ENCODE results near the gene UGT1A10.

Gene UGT1A10

DNA sequence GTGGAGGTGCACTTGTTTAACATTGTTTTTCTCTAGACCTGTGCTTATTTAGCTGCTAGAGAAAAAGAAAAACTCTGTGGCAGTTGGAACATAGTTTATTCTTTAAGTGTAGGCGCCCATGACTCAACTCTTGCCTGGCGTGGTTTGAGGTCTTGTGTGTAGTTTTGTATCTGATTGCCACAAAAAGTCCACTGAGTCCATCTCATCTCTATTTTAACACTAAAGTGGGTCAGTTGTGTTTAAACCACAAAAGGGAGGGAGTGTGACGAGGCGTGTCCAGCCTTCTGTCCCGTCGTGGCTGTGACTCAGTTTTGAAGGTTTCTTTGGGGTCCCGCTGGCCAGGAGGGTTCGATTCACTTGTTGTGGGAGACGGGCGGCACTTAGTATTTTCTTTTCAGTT is 20.2 kb downstream of the UGT1A10 start:
- DNase-seq = no peak

DNA sequence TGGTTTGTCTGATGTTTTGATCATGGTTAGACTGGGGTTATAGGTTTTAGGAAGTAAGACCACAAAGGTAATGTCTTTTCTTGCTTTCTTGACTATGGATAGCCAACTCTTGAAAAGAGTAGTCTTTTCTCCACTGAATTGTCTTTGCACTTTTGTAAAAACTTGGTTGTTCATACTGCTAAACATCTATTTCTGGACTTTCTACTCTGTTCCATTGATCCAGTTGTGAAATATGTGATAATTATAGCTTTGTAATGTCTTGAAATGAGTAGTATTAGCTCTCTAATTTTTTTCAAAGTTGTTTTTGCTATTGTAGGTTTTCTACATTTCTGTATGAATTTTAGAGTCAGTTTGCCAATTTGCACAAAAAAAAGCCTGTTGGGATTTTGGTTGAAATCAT is 22.4 kb downstream of the UGT1A10 start:
- no peak for DNase-seq

DNA sequence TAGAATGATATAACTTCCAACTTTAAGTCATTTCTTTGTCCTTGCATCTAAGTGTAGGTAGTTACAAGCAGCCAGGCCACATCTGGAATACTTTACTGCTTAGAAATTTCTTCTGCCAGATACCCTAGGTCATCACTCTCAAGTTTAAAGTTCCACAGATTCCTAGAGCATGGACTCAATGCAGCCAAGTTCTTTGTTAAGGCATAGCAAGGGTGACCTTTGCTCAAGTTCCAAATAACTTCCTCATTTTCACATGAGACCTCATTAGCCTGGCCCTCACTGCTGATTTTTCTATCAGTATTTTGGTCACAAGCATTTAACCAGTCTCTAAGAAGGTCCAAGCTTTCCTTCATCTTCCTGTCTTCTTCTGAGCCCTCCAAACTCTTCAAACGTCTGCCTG is 27.7 kb downstream of the UGT1A10 start:
- no peak for DNase-seq

DNA sequence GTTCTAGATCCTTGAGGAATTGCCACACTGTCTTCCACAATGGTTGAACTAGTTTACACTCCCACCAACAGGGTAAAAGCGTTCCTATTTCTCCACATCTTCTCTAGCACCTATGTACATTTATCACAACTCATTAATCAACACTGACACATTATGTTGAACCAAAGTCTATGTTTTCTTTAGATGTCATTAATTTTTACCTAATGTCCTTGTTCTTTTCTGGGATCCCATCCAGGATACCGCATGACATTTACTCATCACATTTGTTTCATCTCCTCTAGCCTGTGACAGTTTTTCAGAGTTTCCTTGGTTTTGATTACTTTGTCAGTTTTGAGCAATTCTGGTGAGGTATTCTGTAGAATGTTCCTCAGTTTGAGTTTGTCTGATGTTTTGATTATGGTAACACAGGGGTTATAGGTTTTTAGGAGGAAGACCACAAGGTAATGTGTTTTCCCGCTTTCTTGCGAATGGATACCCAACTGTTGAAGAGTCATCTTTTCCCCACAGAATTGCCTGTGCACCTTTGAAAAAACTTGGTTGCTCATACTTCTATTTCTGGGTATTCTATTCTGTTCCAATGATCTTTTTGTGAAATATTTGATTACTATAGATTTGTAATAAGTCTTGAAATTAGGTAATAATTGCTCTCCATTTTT is 32.5 kb downstream of the UGT1A10 start:
- no peak for DNase-seq

GRCh38 chr2:233671290-233672161 is 35.3 kb downstream of the UGT1A10 start, which contains the start of gene UGT1A9:
TSS of gene UGT1A9 (plus strand) at chr2:233671898. CDS start at chr2:233671935, 37 bp downstream.
- no peak for DNase-seq

GRCh38 chr2:233672886-233673285 is 36.6 kb downstream of the UGT1A10 start:
- DNase-seq = no peak

- DNase-seq = no peak
Measured at GRCh38 chr2:233673896-233674295, 37.6 kb downstream of the UGT1A10 start.

GRCh38 chr2:233674314-233674713 is 38.1 kb downstream of the UGT1A10 start:
- no peak for DNase-seq

DNA sequence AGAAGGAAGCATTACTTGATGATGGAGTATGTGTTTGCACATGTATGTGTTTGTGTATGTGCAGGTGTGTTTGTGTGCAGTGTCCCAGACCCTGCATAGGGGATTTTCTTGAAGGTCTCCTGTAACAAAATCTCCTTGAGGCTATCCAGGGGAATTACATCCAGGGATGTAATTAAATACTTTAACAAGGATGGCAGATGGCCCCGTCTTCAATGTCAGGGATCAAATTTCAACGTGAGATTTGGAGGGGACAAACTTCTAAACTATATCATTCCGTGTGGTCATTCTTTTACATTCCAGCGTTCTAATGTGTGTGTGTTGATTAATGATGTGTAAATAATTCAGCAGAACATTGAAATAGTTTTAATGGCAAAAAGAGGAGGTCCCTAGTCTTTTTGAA is 38.7 kb downstream of the UGT1A10 start:
- DNase-seq = no peak

DNA sequence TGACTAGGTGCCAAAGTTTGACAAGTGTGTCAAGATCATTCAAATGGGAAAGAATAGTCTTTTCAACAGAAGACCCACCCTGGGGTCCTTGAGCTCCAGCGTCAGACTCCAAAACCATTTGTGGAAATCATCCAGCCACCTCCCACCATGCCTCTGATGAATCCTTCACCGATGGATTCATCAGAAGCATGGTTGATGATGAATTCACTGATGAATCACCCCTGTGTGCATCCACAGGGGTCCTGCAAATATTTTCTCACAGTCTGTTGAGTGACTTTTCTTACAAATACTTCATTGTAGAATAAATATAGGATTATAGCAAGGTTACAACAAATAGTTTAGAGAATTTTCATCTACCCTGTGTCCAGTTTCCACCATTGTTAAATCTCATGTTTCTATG is 39.8 kb downstream of the UGT1A10 start:
- no peak for DNase-seq

- no peak for DNase-seq
Measured at GRCh38 chr2:233679196-233679595, 42.9 kb downstream of the UGT1A10 start.

DNA sequence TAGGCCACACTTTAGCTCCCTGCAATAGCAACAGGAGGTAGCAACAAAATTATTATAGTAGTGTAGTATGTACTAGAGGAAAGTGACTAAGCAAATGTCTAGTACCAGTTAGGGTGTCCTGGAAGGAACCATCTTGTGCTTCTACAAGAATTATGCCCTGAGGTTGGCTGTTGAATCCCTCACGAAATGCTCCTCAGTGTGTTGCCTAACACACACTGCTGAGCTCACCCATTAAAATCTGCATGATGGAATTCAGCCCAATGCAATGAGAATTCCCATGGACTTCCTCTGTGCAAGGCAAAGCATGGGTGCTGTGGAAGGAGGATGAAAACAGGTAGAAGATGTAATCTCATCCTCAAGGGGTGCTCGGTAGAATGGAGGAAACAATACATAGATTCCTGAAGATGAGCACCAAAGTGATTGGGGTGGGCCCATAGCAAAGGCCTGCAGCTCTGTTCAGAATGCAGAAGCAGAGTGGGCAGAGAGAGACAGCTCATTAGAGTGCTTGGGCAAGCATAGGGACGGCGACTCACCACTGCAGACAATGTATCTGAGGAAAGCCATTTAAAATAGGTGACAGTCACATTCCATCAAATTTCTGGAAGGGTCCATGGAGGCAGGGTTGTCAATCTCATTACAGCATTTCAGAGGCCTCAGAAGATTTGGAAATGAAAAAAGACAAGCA is 44.3 kb downstream of the UGT1A10 start:
- DNase-seq = no peak

- DNase-seq = no peak
Measured at GRCh38 chr2:233681521-233682099, 45.4 kb downstream of the UGT1A10 start, which contains the start of gene UGT1A7. TSS of gene UGT1A7 (plus strand) at chr2:233681901. CDS start at chr2:233681938, 37 bp downstream.

- no peak for DNase-seq
Measured at GRCh38 chr2:233684640-233685039, 48.4 kb downstream of the UGT1A10 start.

DNA sequence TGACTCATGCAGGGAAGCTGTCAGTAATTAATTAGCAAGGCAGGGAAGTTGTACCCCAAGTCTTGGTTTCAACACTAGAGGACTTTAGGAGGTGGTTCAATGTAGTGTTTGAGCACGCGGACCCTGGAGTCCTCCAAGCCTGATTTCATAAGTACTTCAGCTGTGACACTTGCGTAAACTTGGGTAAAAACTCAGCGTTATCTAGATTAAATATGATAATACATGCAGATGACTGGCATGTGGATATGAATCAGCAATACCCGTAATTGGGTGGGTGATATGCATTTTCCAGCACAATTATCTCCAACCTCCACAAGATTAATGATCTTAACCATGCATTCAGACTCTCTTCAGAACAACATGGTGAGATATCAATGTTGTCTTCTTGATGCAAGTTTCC is 50.7 kb downstream of the UGT1A10 start:
- DNase-seq = no peak

GRCh38 chr2:233688341-233688740 is 52.1 kb downstream of the UGT1A10 start:
- DNase-seq = no peak

DNA sequence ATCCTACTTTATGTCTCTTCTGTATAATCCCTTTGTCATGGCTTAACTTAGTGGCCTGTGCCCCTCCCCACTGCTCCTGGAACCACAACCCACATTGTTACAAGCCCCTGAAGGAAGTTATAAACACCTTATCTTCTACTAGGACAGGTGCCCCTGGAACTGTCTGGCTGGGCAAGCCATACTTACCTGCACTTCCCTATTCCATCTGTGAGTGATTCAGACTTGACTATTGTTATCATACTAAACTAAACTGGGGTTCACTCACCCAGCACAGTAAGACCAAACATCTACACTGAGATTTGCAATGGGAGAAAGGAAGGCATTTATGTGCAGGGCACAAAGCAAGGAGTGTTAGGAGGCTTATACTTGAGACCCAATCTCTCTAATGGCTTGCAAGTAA is 52.8 kb downstream of the UGT1A10 start:
- no peak for DNase-seq

DNA sequence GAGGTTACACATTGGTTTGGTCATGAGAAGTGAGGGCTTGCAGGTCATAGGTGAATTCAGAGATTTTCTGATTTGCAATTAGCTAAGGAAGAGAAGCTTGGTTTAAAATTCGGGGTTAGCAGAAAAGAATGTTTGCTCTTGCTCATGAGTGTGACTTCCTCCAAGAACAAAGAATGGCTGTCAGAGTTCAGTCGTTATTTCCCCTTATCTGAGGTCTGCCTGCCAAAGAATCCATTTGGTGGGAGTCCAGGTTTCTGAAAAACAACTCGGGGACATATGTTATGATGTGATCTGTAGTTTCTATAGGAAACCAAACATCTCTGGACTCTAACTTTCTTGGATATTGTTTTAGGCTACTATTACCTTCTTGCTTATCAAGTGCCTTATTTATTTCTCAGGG is 53.3 kb downstream of the UGT1A10 start:
- no peak for DNase-seq

GRCh38 chr2:233690444-233690843 is 54.2 kb downstream of the UGT1A10 start:
- DNase-seq = no peak

- DNase-seq = no peak
Measured at GRCh38 chr2:233691443-233692433, 55.5 kb downstream of the UGT1A10 start.

DNA sequence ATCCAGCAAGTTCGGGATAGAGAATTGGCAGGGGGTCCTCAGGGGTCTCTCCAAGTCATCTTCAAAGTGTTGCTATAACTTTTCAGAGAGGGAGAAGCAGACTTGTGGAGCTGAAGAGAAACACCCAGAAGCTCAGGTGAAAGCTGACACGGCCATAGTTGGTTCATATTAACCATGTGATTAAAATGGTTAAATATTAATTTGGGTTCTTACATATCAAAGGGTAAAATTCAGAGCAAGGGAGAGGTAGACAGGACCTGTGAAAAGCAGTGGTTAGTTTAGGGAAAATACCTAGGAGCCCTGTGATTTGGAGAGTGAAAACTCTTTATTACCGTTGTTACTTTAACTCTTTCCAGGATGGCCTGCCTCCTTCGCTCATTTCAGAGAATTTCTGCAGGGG is 56.4 kb downstream of the UGT1A10 start, which contains the start of gene UGT1A6:
TSS of gene UGT1A6 (plus strand) at position 243 of the 400 bp plus-strand sequence. CDS start at position 358, 115 bp downstream.
- no peak for DNase-seq

- no peak for DNase-seq
Measured at GRCh38 chr2:233693963-233694362, 57.7 kb downstream of the UGT1A10 start.

Data from CD4-positive, alpha-beta T cell treated with Interleukin-6 for 4 hours (primary cell).